Measurements from ENCODE around the gene ACOX2.

- no peak for TF ChIP-seq CTCF (IDR thresholded peaks at IDR 0.05; ENCODE audit: low read depth, low read length, missing input control)
- TF ChIP-seq SP1 (IDR thresholded peaks at IDR 0.05), result no peak
- no peak for TF ChIP-seq REST (IDR thresholded peaks at IDR 0.05)
- TF ChIP-seq MAX (IDR thresholded peaks at IDR 0.05), result no peak
- no peak for TF ChIP-seq EGR1 (IDR thresholded peaks at IDR 0.05; ENCODE audit: low read depth in 2 of 2)
- TF ChIP-seq, protein P1, sequence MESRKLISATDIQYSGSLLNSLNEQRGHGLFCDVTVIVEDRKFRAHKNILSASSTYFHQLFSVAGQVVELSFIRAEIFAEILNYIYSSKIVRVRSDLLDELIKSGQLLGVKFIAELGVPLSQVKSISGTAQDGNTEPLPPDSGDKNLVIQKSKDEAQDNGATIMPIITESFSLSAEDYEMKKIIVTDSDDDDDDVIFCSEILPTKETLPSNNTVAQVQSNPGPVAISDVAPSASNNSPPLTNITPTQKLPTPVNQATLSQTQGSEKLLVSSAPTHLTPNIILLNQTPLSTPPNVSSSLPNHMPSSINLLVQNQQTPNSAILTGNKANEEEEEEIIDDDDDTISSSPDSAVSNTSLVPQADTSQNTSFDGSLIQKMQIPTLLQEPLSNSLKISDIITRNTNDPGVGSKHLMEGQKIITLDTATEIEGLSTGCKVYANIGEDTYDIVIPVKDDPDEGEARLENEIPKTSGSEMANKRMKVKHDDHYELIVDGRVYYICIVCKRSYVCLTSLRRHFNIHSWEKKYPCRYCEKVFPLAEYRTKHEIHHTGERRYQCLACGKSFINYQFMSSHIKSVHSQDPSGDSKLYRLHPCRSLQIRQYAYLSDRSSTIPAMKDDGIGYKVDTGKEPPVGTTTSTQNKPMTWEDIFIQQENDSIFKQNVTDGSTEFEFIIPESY (IDR thresholded peaks at IDR 0.05), result no peak
- TF ChIP-seq, protein P2, sequence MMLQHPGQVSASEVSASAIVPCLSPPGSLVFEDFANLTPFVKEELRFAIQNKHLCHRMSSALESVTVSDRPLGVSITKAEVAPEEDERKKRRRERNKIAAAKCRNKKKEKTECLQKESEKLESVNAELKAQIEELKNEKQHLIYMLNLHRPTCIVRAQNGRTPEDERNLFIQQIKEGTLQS (IDR thresholded peaks at IDR 0.05), result no peak
- no peak for TF ChIP-seq YY1 (IDR thresholded peaks at IDR 0.05)
- TF ChIP-seq JUND (IDR thresholded peaks at IDR 0.05), result no peak
- TF ChIP-seq RXRA (IDR thresholded peaks at IDR 0.05), result no peak
- TF ChIP-seq FOXA1 (IDR thresholded peaks at IDR 0.05), result no peak
- no peak for TF ChIP-seq RAD21 (IDR thresholded peaks at IDR 0.05)
- no peak for TF ChIP-seq GABPA (IDR thresholded peaks at IDR 0.05 in 1 of 2, conservative IDR thresholded peaks at IDR 0.05 in 1 of 2)
- TF ChIP-seq TAF1 (conservative IDR thresholded peaks at IDR 0.05), result no peak
Observed at GRCh38 chr3:58496206-58496857, 40.7 kb downstream of the ACOX2 start.
